SK-N-SH (cell line): ENCODE measurements around the gene ADCK1. TPM values are rescaled to one million over a fixed set of nuclear protein-coding genes. Genes with fewer than 3 reads are reported as not detected.

Experiments
- CTCF ChIA-PET: fragments of 300-600, 350-600 bp; formaldehyde crosslinking; extraction: SDS; loops from one replicate; lab custom pipeline; 2021; lab: Yijun Ruan, JAX
- POLR2A ChIA-PET: fragments of 350-600 bp; sonication (Branson Sonifier 250); formaldehyde crosslinking; extraction: SDS; loops from one replicate; lab custom pipeline; 2020; ENCODE audit warnings: antibody characterized with exemption, inconsistent platforms; lab: Yijun Ruan, JAX
- DNase-seq: peaks from one replicate; pipeline ENCODE4 v3.0.0; 2012
- H2AFZ ChIP-seq: fragments of 200-600 bp; sonication (generic); 2 replicates; pipeline ENCODE4 v1.8.1; 2016; ENCODE audit warnings: antibody characterized with exemption, mild to moderate bottlenecking, low read depth
- H3F3A ChIP-seq: fragments of 200-600 bp; sonication (generic); replicated peaks from 2 replicates; pipeline ENCODE3; 2016; ENCODE audit warnings: antibody characterized with exemption, mild to moderate bottlenecking; ENCODE audit not compliant: insufficient read depth
- H3K27ac ChIP-seq, 2 experiments: fragments of 200-500 bp in 1 of 2; fragments of 200-600 bp in 1 of 2; sonication (Bioruptor generic) in 1 of 2; sonication (generic), shearing (Covaris generic) in 1 of 2; 2 replicates each; pipeline versions ENCODE4 v1.5.1 to v1.6.1; 2014 to 2016; ENCODE audit warnings: low read depth in 2 of 2, inconsistent platforms in 1 of 2, low read length in 1 of 2, mild to moderate bottlenecking in 1 of 2, mixed read lengths in 1 of 2
- H3K27me3 ChIP-seq: fragments of 200-600 bp; sonication (generic), shearing (Covaris generic); 2 replicates; pipeline ENCODE4 v1.6.1; 2016; ENCODE audit warnings: mixed run types; ENCODE audit not compliant: insufficient read depth
- H3K36me3 ChIP-seq, 2 experiments: fragments of 200-500 bp in 1 of 2; fragments of 200-600 bp in 1 of 2; sonication (Bioruptor generic) in 1 of 2; sonication (generic) in 1 of 2; replicated peaks in 1 of 2; 2 replicates each; pipeline versions ENCODE3 to v1.5.1; 2014 to 2016; ENCODE audit warnings: low read length in 1 of 2, mild to moderate bottlenecking in 1 of 2; ENCODE audit not compliant: insufficient read depth in 2 of 2, control insufficient read depth in 1 of 2
- H3K4me1 ChIP-seq, 2 experiments: fragments of 200-500 bp in 1 of 2; fragments of 200-600 bp in 1 of 2; sonication (Bioruptor generic) in 1 of 2; sonication (generic), shearing (Covaris generic) in 1 of 2; 2 replicates each; pipeline versions ENCODE4 v1.5.1 to v1.6.1; 2014 to 2016; ENCODE audit warnings: low read depth in 1 of 2, low read length in 1 of 2, mixed run types in 1 of 2; ENCODE audit not compliant: insufficient read depth in 2 of 2, control insufficient read depth in 1 of 2
- H3K4me2 ChIP-seq: fragments of 200-600 bp; sonication (generic), shearing (Covaris generic); 2 replicates; pipeline ENCODE4 v1.6.1; 2017; ENCODE audit warnings: mixed run types
- H3K4me3 ChIP-seq, 2 experiments: fragments of 200-500 bp in 1 of 2; fragments of 200-600 bp in 1 of 2; sonication (Bioruptor generic) in 1 of 2; sonication (generic), shearing (Covaris generic) in 1 of 2; 2 replicates each; pipeline versions ENCODE4 v1.5.1 to v1.8.1; 2014 to 2016; ENCODE audit warnings: low read depth in 2 of 2, inconsistent platforms in 1 of 2, low read length in 1 of 2, mild to moderate bottlenecking in 1 of 2, mixed read lengths in 1 of 2, moderate library complexity in 1 of 2
- H3K79me2 ChIP-seq: fragments of 200-600 bp; sonication (generic); 2 replicates; pipeline ENCODE4 v1.8.1; 2017; ENCODE audit warnings: mild to moderate bottlenecking; ENCODE audit not compliant: insufficient read depth
- H3K9ac ChIP-seq: fragments of 200-600 bp; sonication (generic); 2 replicates; pipeline ENCODE4 v1.6.1; 2017; ENCODE audit warnings: mixed run types
- H3K9me2 ChIP-seq: fragments of 200-600 bp; sonication (generic); 2 replicates; pipeline ENCODE4 v1.6.1; 2017; ENCODE audit warnings: mixed run types
- H3K9me3 ChIP-seq: fragments of 200-600 bp; sonication (generic); 2 replicates; pipeline ENCODE4 v1.6.1; 2017; ENCODE audit warnings: mixed run types, mild to moderate bottlenecking, moderate library complexity
- H4K20me1 ChIP-seq: fragments of 200-600 bp; sonication (generic); 2 replicates; pipeline ENCODE4 v1.6.1; 2017; ENCODE audit warnings: mild to moderate bottlenecking, mixed run types; ENCODE audit not compliant: insufficient read depth
- CHD2 ChIP-seq: fragments of 150-350 bp; IDR thresholded peaks from 2 replicates; pipeline ENCODE4 v1.6.1; 2018; ENCODE audit warnings: low read length; ENCODE audit not compliant: partially characterized antibody
- ELF1 ChIP-seq: IDR thresholded peaks from 2 replicates; pipeline ENCODE4 v1.4.0; 2012
- EZH2phosphoT487 ChIP-seq: fragments of 200-600 bp; sonication (generic); IDR thresholded peaks from 2 replicates; pipeline ENCODE4 v1.6.1; 2017; ENCODE audit warnings: low read depth, mixed run types, mild to moderate bottlenecking, antibody characterized with exemption, moderate library complexity, borderline replicate concordance
- FOXM1 ChIP-seq: IDR thresholded peaks from 2 replicates; pipeline ENCODE4 v1.4.0; 2012; ENCODE audit warnings: low read depth, mild to moderate bottlenecking
- IRF3 ChIP-seq: fragments of 150-350 bp; IDR thresholded peaks from 2 replicates; pipeline ENCODE4 v1.6.1; 2016; ENCODE audit warnings: mild to moderate bottlenecking, low read depth, low read length
- JUND ChIP-seq: IDR thresholded peaks from 2 replicates; pipeline ENCODE4 v1.4.0; 2012
- MEF2A ChIP-seq: IDR thresholded peaks from 2 replicates; pipeline ENCODE4 v1.4.0; 2012; ENCODE audit warnings: low read depth, borderline replicate concordance
- NFIC ChIP-seq: IDR thresholded peaks from 2 replicates; pipeline ENCODE4 v1.4.0; 2012; ENCODE audit warnings: borderline replicate concordance
- RAD21 ChIP-seq: IDR thresholded peaks from 2 replicates; pipeline ENCODE4 v1.6.1; 2012; ENCODE audit warnings: mild to moderate bottlenecking, low read length
- RFX5 ChIP-seq: IDR thresholded peaks from 2 replicates; pipeline ENCODE4 v1.6.1; 2012; ENCODE audit warnings: mild to moderate bottlenecking, improper control_type of control experiment, low read length
- SIN3A ChIP-seq: IDR thresholded peaks from 2 replicates; pipeline ENCODE4 v1.6.1; 2012; ENCODE audit warnings: low read depth, mild to moderate bottlenecking, low read length, moderate library complexity, borderline replicate concordance
- SMC3 ChIP-seq: IDR thresholded peaks from 2 replicates; pipeline ENCODE4 v1.6.1; 2012; ENCODE audit warnings: low read depth, low read length, improper control_type of control experiment
- TAF1 ChIP-seq: IDR thresholded peaks from 2 replicates; pipeline ENCODE4 v1.6.1; 2012; ENCODE audit warnings: low read depth, mild to moderate bottlenecking, low read length, moderate library complexity, borderline replicate concordance
- TCF12 ChIP-seq: IDR thresholded peaks from 2 replicates; pipeline ENCODE4 v1.4.0; 2012
- TEAD4 ChIP-seq: IDR thresholded peaks from 2 replicates; pipeline ENCODE4 v1.4.0; 2012; ENCODE audit warnings: mild to moderate bottlenecking, borderline replicate concordance; ENCODE audit not compliant: insufficient read depth
- USF1 ChIP-seq: IDR thresholded peaks from 2 replicates; pipeline ENCODE4 v1.4.0; 2012; ENCODE audit warnings: low read depth, borderline replicate concordance
- ZBTB33 ChIP-seq: IDR thresholded peaks from 2 replicates; pipeline ENCODE4 v1.4.0; 2012; ENCODE audit warnings: low read depth, borderline replicate concordance
- WGBS: methylation state at CpG from one replicate; pipeline ENCODE4 v1.1.6; 2017; ENCODE audit warnings: low lambda C conversion rate; 5-methylcytosine and 5-hydroxymethylcytosine counted together
- polyA plus RNA-seq, 3 experiments: library from polyadenylated mRNA; depleted of rRNA; stranded (reverse); fragments of >200 nt; gene quantifications; 2 replicates each; pipeline ENCODE4 v1.2.3, GENCODE V29; 2012

The ADCK1 gene
- polyA plus RNA-seq, 1 of the 3 experiments (the other 2 are of a cell fraction) = 11.4 TPM

DNA sequence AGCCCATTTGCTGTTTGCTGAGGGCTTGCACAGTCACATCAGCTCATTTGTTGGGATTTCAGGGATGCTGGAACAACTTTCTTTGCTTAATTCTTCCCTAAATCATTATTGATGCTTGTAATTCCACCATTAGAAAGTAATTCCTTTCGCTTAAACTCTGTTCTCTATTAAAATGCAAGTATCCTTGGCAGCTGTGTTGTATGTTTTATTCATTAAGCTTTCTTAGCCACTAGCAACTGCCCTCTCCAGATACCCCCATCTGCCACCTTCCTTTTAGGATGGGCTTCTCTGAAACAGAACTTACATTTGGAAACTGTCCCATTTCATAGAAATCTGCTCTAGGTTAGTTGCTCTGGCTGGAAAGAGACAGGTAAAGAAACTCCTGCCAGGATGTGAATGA is 43.7 kb downstream of the ADCK1 start:
- no peaks in the 10 kb centered on the region for H3K9me2 ChIP-seq
- H3K27me3 ChIP-seq = no peaks in the 10 kb centered on the region
- DNase-seq = no peak
- H3F3A ChIP-seq = no peaks in the 10 kb centered on the region
- H3K36me3 ChIP-seq = no peaks in the 10 kb centered on the region
- WGBS = 94% methylated on average over 1 of the region's 1 CpG
- no peaks in the 10 kb centered on the region for H3K9me3 ChIP-seq
- no peaks in the 10 kb centered on the region; a peak in 1 of 4 replicates for H3K4me1 ChIP-seq
- POLR2A ChIA-PET = no interaction called here
- H2AFZ ChIP-seq = no peak overlapping the region
- no peak overlapping the region for H3K4me2 ChIP-seq
- H3K79me2 ChIP-seq = no peaks in the 10 kb centered on the region
- H4K20me1 ChIP-seq = no peaks in the 10 kb centered on the region
- H3K27ac ChIP-seq = no peak overlapping the region
- H3K9ac ChIP-seq = no peak overlapping the region
- CTCF ChIA-PET = no interaction called here
- no peak for TF ChIP-seq FOXM1
- TF ChIP-seq ELF1 = no peak
- no peak for TF ChIP-seq TCF12
- TF ChIP-seq IRF3 = no peak
- no peak overlapping the region for H3K4me3 ChIP-seq

GRCh38 chr14:77844802-77845201 is 44.9 kb downstream of the ADCK1 start:
- H4K20me1 ChIP-seq = no peaks in the 10 kb centered on the region
- no peak overlapping the region for H3K9ac ChIP-seq
- CTCF ChIA-PET = interaction anchor here (1.2 kb wide), 1 partner anchor 9 kb away, joined by 3 read pairs; no protein-coding TSS in a partner anchor
- TF ChIP-seq TEAD4 = no peak
- TF ChIP-seq MEF2A = no peak
- TF ChIP-seq JUND = no peak
- TF ChIP-seq RAD21 = no peak
- no peak for TF ChIP-seq USF1
- no peak overlapping the region for H2AFZ ChIP-seq
- no peaks in the 10 kb centered on the region for H3K27me3 ChIP-seq
- no peaks in the 10 kb centered on the region for H3K9me3 ChIP-seq
- no peaks in the 10 kb centered on the region; a peak in 1 of 4 replicates for H3K4me1 ChIP-seq
- H3K36me3 ChIP-seq = no peaks in the 10 kb centered on the region
- POLR2A ChIA-PET = no interaction called here
- no peaks in the 10 kb centered on the region for H3K9me2 ChIP-seq
- DNase-seq = no peak
- H3K79me2 ChIP-seq = no peaks in the 10 kb centered on the region
- 78% methylated on average over 4 of the region's 4 CpGs for WGBS
- H3K4me3 ChIP-seq = no peak overlapping the region
- H3K4me2 ChIP-seq = no peak overlapping the region
- H3F3A ChIP-seq = no peaks in the 10 kb centered on the region
- H3K27ac ChIP-seq = no peak overlapping the region

- ChIA-PET POLR2A (no interaction called here), CTCF (no interaction called here)
- Histone ChIP-seq H3K4me1 (no peaks in the 10 kb centered on the region; a peak in 1 of 4 replicates), H3K79me2 (no peaks in the 10 kb centered on the region), H3K9me3 (no peaks in the 10 kb centered on the region), H2AFZ (no peak overlapping the region), H3K27ac (no peak overlapping the region), H3K4me2 (no peak overlapping the region), H4K20me1 (no peaks in the 10 kb centered on the region), H3K36me3 (no peaks in the 10 kb centered on the region), H3F3A (no peaks in the 10 kb centered on the region), H3K4me3 (no peak overlapping the region), H3K27me3 (no peaks in the 10 kb centered on the region), H3K9me2 (no peaks in the 10 kb centered on the region), H3K9ac (no peak overlapping the region)
- TF ChIP-seq SMC3 (no peak), RFX5 (no peak), IRF3 (no peak), CHD2 (no peak), SIN3A (no peak), MEF2A (no peak), ZBTB33 (no peak), FOXM1 (no peak), EZH2phosphoT487 (no peak), JUND (no peak), NFIC (no peak), TAF1 (no peak)
- DNase-seq = no peak
- 69% methylated on average over 3 of the region's 3 CpGs for WGBS
Observed at GRCh38 chr14:77848031-77848430, 48.1 kb downstream of the ADCK1 start.
